ENCODE measurements around the gene EPC2. TPM values are rescaled to one million over a fixed set of nuclear protein-coding genes. Genes with fewer than 3 reads are reported as not detected.

The EPC2 gene
- total and polyA plus RNA-seq, 4 donors, result 7.0 to 65.3 (median 20.8) TPM

DNA sequence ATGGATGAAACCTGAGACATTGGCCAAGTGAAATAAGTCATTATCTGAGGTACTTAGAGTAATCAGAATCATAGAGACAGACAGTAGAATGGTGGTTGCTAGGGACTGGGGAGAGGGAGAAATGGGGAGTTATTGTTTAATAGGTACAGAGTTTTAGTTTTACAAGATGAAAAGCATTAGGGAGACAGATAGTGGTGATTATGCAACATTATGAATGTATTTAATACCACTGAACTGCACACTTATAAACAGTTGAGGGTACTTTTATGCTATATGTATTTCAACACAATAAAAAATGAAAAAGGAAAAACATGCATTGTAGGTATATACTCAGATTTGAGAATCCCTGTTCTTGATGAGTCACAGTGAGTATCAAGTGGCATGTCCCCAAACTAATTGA, 59.7 kb downstream of the EPC2 start:
- DNase-seq, result no peak
- H3K36me3 ChIP-seq (ENCODE audit: control insufficient read depth in 4 of 4, insufficient read depth in 4 of 4, low read length in 4 of 4), result peaks cover 0 to 22% (median 8%) of the 10 kb centered on the region in 4 donors
- TF ChIP-seq CTCF (IDR thresholded peaks at IDR 0.05; ENCODE audit: control extremely low read depth, extremely low read depth), result no peak
- H3K27ac ChIP-seq (ENCODE audit: low read depth in 1 of 2, low read length in 1 of 2), result no peak overlapping the region
- ATAC-seq (ENCODE audit: insufficient read depth, low FRiP score), result no peak
- no peak overlapping the region for H3K9ac ChIP-seq (ENCODE audit: insufficient read depth in 1 of 2, low read length in 2 of 2)
- no peaks in the 10 kb centered on the region for H3K27me3 ChIP-seq (ENCODE audit: control insufficient read depth in 3 of 3, insufficient read depth in 3 of 3, low read length in 2 of 3)
- H3K9me3 ChIP-seq (ENCODE audit: control insufficient read depth in 4 of 4, insufficient read depth in 3 of 4, low read length in 3 of 4), result peaks cover 0 to 13% (median 1%) of the 10 kb centered on the region in 4 donors
- no peak overlapping the region for H3K4me3 ChIP-seq
- H3K4me1 ChIP-seq (ENCODE audit: control insufficient read depth in 5 of 5, insufficient read depth in 5 of 5, low read length in 5 of 5), result peaks cover 0 to 7% (median 0%) of the 10 kb centered on the region in 5 donors

DNA sequence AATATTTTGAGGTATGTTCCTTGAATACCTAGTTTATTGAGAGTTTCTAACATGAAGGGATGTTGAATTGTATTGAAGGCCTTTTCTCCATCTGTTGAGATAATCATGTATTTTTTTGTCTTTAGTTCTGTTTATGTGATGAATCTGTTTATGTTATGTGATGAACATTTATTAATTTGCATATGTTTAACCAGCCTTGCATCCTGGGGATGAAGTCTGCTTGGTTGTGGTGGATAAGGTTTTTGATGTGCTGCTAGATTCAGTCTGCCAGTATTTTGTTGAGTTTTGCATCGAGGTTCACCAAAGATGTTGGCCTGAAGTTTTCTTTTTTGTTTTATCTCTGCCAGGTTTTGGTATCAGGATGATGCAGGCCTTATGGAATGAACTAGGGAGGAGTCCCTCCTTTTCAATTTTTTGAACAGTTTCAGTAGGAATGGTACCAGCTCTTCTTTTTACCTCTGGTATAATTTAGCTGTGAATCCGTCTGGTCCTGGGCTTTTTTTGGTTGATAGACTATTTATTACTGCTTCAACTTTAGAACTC, 71.9 kb downstream of the EPC2 start:
- Histone ChIP-seq H3K9ac (ENCODE audit: insufficient read depth in 1 of 2, low read length in 2 of 2) (no peak overlapping the region), H3K27ac (ENCODE audit: low read depth in 1 of 2, low read length in 1 of 2) (no peak overlapping the region), H3K4me1 (ENCODE audit: control insufficient read depth in 5 of 5, insufficient read depth in 5 of 5, low read length in 5 of 5) (peaks cover 1 to 15% (median 9%) of the 10 kb centered on the region in 5 donors), H3K4me3 (no peak overlapping the region), H3K36me3 (ENCODE audit: control insufficient read depth in 4 of 4, insufficient read depth in 4 of 4, low read length in 4 of 4) (peaks cover 0 to 5% (median 0%) of the 10 kb centered on the region in 4 donors), H3K27me3 (ENCODE audit: control insufficient read depth in 3 of 3, insufficient read depth in 3 of 3, low read length in 2 of 3) (no peaks in the 10 kb centered on the region), H3K9me3 (ENCODE audit: control insufficient read depth in 4 of 4, insufficient read depth in 3 of 4, low read length in 3 of 4) (no peaks in the 10 kb centered on the region)
- ATAC-seq (ENCODE audit: insufficient read depth, low FRiP score) (no peak), DNase-seq (no peak)
- no peak for TF ChIP-seq CTCF (IDR thresholded peaks at IDR 0.05; ENCODE audit: control extremely low read depth, extremely low read depth)
- 93 to 98% methylated on average over 2 of the region's 2 CpGs for WGBS, 2 donors

DNA sequence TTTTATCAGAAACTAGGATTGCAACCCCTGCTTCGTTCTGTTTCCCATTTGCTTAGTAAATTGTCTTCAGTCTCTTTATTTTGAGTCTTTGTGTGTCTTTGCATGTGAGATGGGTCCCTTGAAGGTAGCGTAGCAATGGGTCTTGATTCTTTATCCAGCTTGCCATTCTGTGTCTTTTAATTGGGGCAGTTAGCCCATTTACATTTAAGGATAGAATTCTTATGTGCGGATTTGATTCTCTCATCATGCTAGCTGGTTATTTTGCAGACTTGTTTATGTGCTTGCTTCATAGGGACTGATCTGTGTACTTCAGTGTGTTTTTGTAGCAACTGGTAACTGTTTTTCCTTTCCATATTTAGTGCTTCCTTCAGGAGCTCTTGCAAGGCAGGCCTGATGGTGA, 73.5 kb downstream of the EPC2 start:
- H3K36me3 ChIP-seq (ENCODE audit: control insufficient read depth in 4 of 4, insufficient read depth in 4 of 4, low read length in 4 of 4), result peaks cover 0 to 5% (median 0%) of the 10 kb centered on the region in 4 donors
- 82 to 100% methylated on average over 3 of the region's 3 CpGs for WGBS, 2 donors
- DNase-seq (no peak), ATAC-seq (ENCODE audit: insufficient read depth, low FRiP score) (no peak)
- no peak for TF ChIP-seq CTCF (IDR thresholded peaks at IDR 0.05; ENCODE audit: control extremely low read depth, extremely low read depth)
- H3K9me3 ChIP-seq (ENCODE audit: control insufficient read depth in 4 of 4, insufficient read depth in 3 of 4, low read length in 3 of 4), result no peaks in the 10 kb centered on the region
- H3K4me1 ChIP-seq (ENCODE audit: control insufficient read depth in 5 of 5, insufficient read depth in 5 of 5, low read length in 5 of 5), result peaks cover 7 to 24% (median 11%) of the 10 kb centered on the region in 5 donors
- no peak overlapping the region for H3K4me3 ChIP-seq
- no peak overlapping the region for H3K27ac ChIP-seq (ENCODE audit: low read depth in 1 of 2, low read length in 1 of 2)
- no peak overlapping the region for H3K9ac ChIP-seq (ENCODE audit: insufficient read depth in 1 of 2, low read length in 2 of 2)
- H3K27me3 ChIP-seq (ENCODE audit: control insufficient read depth in 3 of 3, insufficient read depth in 3 of 3, low read length in 2 of 3), result no peaks in the 10 kb centered on the region

Data from lung (tissue), 12 donors.